Measurements from ENCODE around the gene SLC38A7.

- TF ChIP-seq, protein P1, sequence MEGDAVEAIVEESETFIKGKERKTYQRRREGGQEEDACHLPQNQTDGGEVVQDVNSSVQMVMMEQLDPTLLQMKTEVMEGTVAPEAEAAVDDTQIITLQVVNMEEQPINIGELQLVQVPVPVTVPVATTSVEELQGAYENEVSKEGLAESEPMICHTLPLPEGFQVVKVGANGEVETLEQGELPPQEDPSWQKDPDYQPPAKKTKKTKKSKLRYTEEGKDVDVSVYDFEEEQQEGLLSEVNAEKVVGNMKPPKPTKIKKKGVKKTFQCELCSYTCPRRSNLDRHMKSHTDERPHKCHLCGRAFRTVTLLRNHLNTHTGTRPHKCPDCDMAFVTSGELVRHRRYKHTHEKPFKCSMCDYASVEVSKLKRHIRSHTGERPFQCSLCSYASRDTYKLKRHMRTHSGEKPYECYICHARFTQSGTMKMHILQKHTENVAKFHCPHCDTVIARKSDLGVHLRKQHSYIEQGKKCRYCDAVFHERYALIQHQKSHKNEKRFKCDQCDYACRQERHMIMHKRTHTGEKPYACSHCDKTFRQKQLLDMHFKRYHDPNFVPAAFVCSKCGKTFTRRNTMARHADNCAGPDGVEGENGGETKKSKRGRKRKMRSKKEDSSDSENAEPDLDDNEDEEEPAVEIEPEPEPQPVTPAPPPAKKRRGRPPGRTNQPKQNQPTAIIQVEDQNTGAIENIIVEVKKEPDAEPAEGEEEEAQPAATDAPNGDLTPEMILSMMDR (IDR thresholded peaks at IDR 0.05; ENCODE audit: insufficient read depth, low read depth, low read length), result no peak
- TF ChIP-seq EZH2 (IDR thresholded peaks at IDR 0.05; ENCODE audit: insufficient read depth, low read length), result no peak
Observed at GRCh38 chr16:58624209-58624608, 60.4 kb downstream of the SLC38A7 start.

All from astrocyte (in vitro differentiated cells and primary cell).